WERI-Rb-1 (cell line): ENCODE data around the gene ARHGEF38.

ENCODE experiments used
- DNase-seq: peaks from one replicate; pipeline ENCODE4 v3.0.0-alpha.2; 2020
- H3K27ac ChIP-seq: fragments of 250-450 bp; sonication (Bioruptor Pico); 2 replicates; pipeline ENCODE4 v1.5.1; 2020; ENCODE audit warnings: mild to moderate bottlenecking, moderate library complexity
- H3K27me3 ChIP-seq: fragments of 250-450 bp; sonication (Bioruptor Pico); 2 replicates; pipeline ENCODE4 v1.5.1; 2021; ENCODE audit warnings: mild to moderate bottlenecking, low read depth, moderate library complexity; ENCODE audit not compliant: insufficient read depth, severe bottlenecking
- H3K36me3 ChIP-seq: fragments of 250-450 bp; sonication (Bioruptor Pico); 2 replicates; pipeline ENCODE4 v1.5.1; 2020; ENCODE audit warnings: mild to moderate bottlenecking, moderate library complexity
- H3K4me3 ChIP-seq: 2 replicates; pipeline ENCODE4 v1.5.1; 2011; ENCODE audit warnings: low read depth, mild to moderate bottlenecking, control low read depth, low read length
- H3K9me3 ChIP-seq: fragments of 250-450 bp; sonication (Bioruptor Pico); 2 replicates; pipeline ENCODE4 v1.5.1; 2021; ENCODE audit warnings: mild to moderate bottlenecking, moderate library complexity; ENCODE audit not compliant: severe bottlenecking
- CTCF ChIP-seq: IDR thresholded peaks from 2 replicates; pipeline ENCODE4 v1.5.1; 2011; ENCODE audit warnings: low read depth, mild to moderate bottlenecking, control low read depth, inconsistent platforms, low read length

Gene ARHGEF38

DNA sequence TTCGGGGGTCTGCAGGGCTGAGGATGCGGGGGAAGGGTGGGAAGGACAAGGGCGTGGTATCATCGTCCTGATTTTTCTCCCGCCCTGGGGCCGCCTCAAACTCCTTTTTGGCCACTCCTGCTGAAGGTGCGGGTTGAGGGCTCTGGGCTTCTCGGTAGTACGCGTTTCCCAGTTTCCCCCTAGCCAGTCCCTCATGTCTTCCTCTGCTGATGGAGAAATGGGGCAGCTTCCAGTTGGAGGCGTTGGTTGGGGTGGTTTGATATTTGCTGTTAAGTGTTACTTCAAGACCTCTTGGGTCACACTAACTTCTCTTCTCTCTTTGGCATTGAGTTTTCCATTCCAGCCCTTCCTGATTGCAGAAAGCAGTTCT, 156.6 kb downstream of the ARHGEF38 start:
- no peaks in the 10 kb centered on the region for H3K27me3 ChIP-seq
- H3K4me3 ChIP-seq: peak overlapping the region; percentile 94
- no peaks in the 10 kb centered on the region for H3K9me3 ChIP-seq
- peak overlapping the region; percentile 95 for H3K27ac ChIP-seq
- H3K36me3 ChIP-seq: peaks cover 3% of the 10 kb centered on the region
- DNase-seq: peak; percentile 57
- no peak for TF ChIP-seq CTCF

DNA sequence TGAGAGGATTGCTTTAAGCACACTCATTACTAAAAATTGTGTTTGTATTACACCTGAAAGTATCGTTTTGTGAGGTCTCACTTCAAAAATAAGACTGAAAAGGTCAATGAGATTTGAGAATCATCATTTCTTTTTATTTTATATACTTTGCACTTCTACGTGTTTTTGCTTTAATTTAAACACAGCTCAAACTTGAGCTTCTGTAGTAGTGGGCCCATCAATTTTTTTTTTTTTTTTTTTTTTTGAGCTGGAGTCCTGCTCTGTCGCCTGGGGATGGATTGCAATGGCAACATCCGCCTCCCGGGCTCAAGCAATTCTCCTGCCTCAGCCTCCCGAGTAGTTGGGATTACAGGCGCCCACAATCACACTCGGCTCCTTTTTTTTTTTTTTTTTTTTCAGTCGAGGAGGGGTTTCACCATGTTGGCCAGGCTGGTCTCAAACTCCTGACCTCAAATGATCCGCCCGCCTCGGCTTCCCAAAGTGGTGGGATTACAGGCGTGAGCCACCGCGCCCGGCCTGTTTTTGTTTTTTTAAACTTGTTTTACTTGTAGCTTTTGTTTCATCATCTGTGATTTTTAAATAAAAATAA, 157.7 kb downstream of the ARHGEF38 start:
- TF ChIP-seq CTCF: no peak
- peak overlapping the region; percentile 94 for H3K4me3 ChIP-seq
- H3K27ac ChIP-seq: peak overlapping the region; percentile 95
- no peaks in the 10 kb centered on the region for H3K9me3 ChIP-seq
- peak; percentile 73 for DNase-seq
- peaks cover 3% of the 10 kb centered on the region for H3K36me3 ChIP-seq
- H3K27me3 ChIP-seq: no peaks in the 10 kb centered on the region

GRCh38 chr4:105710678-105711077, 158.3 kb downstream of the ARHGEF38 start:
- peaks cover 2% of the 10 kb centered on the region for H3K36me3 ChIP-seq
- TF ChIP-seq CTCF: no peak
- H3K27me3 ChIP-seq: no peaks in the 10 kb centered on the region
- no peaks in the 10 kb centered on the region for H3K9me3 ChIP-seq
- H3K4me3 ChIP-seq: peak overlapping the region; percentile 94
- H3K27ac ChIP-seq: peak overlapping the region; percentile 95
- peak; percentile 39 for DNase-seq

- Histone ChIP-seq H3K27me3 (no peaks in the 10 kb centered on the region), H3K27ac (no peak overlapping the region), H3K9me3 (no peaks in the 10 kb centered on the region), H3K4me3 (no peak overlapping the region), H3K36me3 (no peaks in the 10 kb centered on the region; the same call in 1 of the 2 replicates)
- no peak for DNase-seq
- no peak for TF ChIP-seq CTCF
These were observed 160.3 kb downstream of the ARHGEF38 start for GRCh38 chr4:105712766-105713165.

GRCh38 chr4:105714071-105714521, 161.7 kb downstream of the ARHGEF38 start:
- Histone ChIP-seq H3K27me3 (no peaks in the 10 kb centered on the region), H3K9me3 (no peaks in the 10 kb centered on the region), H3K4me3 (no peak overlapping the region), H3K27ac (no peak overlapping the region), H3K36me3 (peaks cover 2% of the 10 kb centered on the region)
- DNase-seq: no peak
- TF ChIP-seq CTCF: no peak

DNA sequence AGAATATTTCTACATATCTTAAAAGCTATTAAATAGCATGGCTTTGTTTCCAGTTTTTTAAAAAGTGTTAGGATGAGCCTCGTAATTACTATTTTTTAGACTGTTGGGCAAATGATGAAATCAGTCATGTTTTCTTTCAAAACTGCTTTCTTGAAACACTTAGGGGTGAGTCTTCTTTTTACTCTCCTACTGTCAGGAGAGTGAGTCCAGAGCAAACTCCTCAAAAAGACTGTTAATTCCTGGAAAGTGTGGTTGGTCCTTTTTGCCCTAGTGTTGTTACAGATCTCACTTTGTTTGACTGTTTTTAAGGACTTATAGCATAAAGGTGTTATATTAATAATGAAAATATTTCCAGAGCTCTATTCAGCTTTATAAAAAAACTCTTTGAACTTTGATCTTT, 162.5 kb downstream of the ARHGEF38 start:
- H3K4me3 ChIP-seq: no peak overlapping the region
- peaks cover 7% of the 10 kb centered on the region for H3K36me3 ChIP-seq
- TF ChIP-seq CTCF: no peak
- no peak overlapping the region for H3K27ac ChIP-seq
- H3K9me3 ChIP-seq: no peaks in the 10 kb centered on the region
- no peaks in the 10 kb centered on the region for H3K27me3 ChIP-seq
- no peak for DNase-seq
